22Rv1 (cell line): ENCODE measurements around the gene ITPRIPL2.

Experiments used
- H3K27ac ChIP-seq: fragments of 450-650 bp; 2 replicates; pipeline ENCODE4 v1.5.1; 2017
- ZFX ChIP-seq: fragments of 450-650 bp; IDR thresholded peaks from 2 replicates; pipeline ENCODE4 v1.6.1; 2017; ENCODE audit warnings: antibody characterized with exemption, borderline replicate concordance
- TF ChIP-seq, protein P1 (sequence below): fragments of 450-650 bp; IDR thresholded peaks from 2 replicates; pipeline ENCODE4 v1.5.1; 2017; ENCODE audit warnings: mild to moderate bottlenecking

The ITPRIPL2 gene

DNA sequence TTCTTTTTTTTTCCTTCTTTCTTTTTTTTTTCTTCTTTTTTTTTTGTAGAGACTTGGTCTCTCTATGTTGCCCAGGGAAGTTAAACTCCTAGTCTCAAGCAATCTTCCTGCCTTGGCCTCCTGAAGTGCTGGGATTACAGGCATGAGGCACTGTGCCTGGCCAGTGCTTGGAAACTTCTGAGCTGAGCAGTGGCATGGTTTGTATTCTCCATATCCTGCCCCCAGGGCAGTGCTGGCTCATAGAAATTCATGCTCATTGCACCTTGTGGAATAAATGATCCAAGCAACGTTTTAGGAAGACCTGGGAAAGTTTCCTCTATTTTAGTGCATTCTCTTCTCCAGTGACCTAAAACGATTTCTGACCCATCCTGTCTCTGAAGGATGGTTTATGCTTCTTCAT lies 37.5 kb downstream of the ITPRIPL2 start:
- no peak overlapping the region for H3K27ac ChIP-seq

DNA sequence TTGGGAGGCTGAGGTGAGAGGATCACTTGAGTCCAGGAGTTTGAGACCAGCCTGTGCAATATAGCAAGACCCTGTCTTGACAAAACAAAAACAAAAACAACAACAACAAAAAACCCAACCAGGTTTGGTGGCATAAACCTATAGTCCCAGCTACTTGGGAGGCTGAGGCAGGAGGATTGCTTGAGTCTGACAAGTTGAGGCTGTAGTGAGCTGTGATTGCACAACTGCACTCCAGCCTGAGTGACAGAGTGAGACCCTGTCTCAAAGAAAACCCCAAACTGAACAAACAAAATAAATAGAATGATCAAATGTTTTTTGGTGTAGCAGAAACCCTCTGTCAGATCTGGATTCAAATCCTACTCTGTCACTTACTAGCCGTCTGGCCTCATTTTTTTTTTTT lies 38.3 kb downstream of the ITPRIPL2 start:
- TF ChIP-seq, protein P1, sequence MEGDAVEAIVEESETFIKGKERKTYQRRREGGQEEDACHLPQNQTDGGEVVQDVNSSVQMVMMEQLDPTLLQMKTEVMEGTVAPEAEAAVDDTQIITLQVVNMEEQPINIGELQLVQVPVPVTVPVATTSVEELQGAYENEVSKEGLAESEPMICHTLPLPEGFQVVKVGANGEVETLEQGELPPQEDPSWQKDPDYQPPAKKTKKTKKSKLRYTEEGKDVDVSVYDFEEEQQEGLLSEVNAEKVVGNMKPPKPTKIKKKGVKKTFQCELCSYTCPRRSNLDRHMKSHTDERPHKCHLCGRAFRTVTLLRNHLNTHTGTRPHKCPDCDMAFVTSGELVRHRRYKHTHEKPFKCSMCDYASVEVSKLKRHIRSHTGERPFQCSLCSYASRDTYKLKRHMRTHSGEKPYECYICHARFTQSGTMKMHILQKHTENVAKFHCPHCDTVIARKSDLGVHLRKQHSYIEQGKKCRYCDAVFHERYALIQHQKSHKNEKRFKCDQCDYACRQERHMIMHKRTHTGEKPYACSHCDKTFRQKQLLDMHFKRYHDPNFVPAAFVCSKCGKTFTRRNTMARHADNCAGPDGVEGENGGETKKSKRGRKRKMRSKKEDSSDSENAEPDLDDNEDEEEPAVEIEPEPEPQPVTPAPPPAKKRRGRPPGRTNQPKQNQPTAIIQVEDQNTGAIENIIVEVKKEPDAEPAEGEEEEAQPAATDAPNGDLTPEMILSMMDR: no peak
- no peak for TF ChIP-seq ZFX

More for the DNA sequence above, 37.5 kb downstream of the ITPRIPL2 start:
- TF ChIP-seq, protein P1: no peak
- TF ChIP-seq ZFX: no peak

DNA sequence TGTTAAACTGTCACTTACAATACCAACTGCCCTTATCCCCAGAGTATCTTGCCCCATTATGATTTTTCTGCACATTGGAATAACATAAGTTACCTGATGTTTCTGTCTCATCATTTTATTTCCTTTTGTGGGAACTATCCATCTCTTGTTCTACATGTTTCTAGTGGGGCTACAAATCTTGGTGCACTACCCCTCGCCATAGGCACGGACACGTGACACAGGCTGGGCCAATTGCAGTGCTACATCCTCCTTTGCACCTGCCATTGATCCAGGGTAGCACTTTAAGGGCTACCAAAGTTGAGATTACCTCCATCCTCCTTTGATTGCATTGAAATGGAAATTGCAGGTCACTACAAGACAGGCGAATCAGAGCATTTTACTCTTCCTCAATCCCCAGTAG lies 40.1 kb downstream of the ITPRIPL2 start:
- no peak overlapping the region for H3K27ac ChIP-seq
- TF ChIP-seq ZFX: no peak
- TF ChIP-seq, protein P1: no peak

More for the DNA sequence above, 38.3 kb downstream of the ITPRIPL2 start:
- H3K27ac ChIP-seq: no peak overlapping the region

DNA sequence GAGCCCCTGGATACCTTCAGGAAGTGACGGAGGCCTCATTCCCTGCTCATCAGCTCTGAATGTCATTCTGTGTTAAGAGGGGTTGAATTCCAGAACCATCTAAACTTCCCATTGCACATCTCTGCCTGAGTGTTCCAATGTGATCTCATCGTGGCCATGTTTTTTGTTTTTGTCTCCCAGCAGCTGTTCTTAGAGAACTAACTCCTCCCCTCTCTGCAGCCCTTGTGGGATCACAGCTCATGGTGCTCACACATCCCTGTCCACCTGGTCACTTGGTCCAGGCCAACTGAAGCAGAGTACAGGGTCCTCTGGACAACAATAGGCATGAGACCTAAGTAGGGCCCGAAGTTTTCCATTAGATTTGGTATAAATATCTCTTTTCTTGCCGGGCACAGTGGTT lies 48.3 kb downstream of the ITPRIPL2 start:
- no peak overlapping the region for H3K27ac ChIP-seq
- TF ChIP-seq ZFX: no peak
- TF ChIP-seq, protein P1: no peak

DNA sequence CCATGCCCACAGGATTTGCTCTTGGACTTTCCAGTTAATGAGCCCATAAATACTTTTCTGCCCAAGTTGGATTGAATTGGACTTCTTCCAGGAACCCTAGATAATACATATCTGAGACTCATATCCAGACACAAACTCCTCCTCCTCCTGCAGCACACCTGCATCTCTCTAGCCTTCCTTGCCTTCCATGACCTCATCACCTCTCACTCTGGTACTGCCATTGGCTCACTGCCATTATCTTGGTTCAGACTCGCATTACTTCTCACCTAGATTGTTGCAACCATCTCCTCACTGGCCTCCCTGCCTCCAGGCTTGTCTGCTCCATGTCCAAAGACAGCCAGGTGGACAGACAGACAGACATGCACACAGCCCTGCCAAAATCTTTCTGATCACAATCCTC lies 49.5 kb downstream of the ITPRIPL2 start:
- no peak for TF ChIP-seq ZFX
- TF ChIP-seq, protein P1: no peak
- H3K27ac ChIP-seq: no peak overlapping the region

DNA sequence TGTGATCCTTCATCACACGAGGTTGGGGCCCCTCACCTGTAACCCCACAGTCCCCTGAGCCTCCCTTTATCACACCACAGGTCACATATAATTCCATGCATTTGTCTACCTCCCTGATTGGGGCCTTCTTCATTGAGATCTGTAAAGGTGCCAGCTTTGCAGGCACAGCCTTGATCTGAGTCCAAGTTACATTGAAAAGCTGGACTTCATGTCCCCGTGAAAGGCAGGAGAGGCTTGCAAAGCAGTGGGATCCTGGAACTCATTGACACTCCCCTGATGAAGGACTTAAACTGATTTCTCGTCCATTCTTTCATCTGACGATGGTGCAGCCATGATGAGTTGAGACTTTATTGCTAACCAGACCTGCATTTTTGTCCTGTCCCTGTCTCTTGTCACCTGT lies 50.5 kb downstream of the ITPRIPL2 start:
- TF ChIP-seq, protein P1: no peak
- no peak for TF ChIP-seq ZFX
- H3K27ac ChIP-seq: no peak overlapping the region

DNA sequence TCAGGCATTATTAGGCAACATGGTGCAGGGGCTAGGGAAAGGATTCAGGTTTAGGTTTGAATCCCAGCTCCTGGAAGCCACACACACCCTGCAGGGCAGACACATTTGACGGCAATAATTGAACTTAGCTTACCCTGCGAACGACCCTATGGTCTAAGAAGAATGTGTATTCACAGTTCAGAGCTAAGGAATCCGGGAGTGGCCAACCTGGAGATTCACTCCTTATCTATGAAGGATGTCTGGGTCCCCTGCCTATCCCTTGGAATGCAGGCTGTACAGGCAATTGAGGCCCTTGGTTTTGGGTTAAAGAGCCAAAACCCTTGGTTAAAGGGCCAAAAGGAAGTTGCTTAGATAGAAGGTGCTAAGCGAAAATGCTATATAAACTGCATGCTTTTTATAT lies 51.3 kb downstream of the ITPRIPL2 start:
- no peak overlapping the region for H3K27ac ChIP-seq
- TF ChIP-seq ZFX: no peak
- TF ChIP-seq, protein P1: no peak

DNA sequence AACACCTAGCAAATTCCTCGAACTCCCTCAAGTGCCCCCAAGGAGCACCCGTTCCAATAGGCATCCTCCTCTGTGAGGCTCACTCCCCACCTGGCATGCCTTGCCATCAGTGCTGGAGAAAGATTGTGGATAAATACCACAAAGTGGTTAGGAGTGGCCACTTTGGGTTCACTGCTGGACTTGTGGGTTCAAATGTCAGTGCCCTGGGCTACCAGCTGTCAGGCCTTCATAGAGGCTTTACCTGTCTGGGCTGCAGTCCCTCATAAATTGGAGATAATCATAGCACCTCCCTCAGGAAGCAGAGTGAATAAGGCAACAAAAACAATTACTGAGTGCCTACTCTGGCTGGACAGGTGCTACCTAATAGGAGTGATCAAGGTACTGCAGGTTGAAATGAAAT lies 52.7 kb downstream of the ITPRIPL2 start:
- no peak for TF ChIP-seq ZFX
- TF ChIP-seq, protein P1: no peak

More for the DNA sequence above, 52.7 kb downstream of the ITPRIPL2 start:
- no peak overlapping the region for H3K27ac ChIP-seq
